ENCODE measurements around the gene SYT15B.
"Not testable (repeated sequence)": the region's sequence is repeated elsewhere in the genome, so short reads cannot be mapped to it uniquely, and the experiment has no call there.

DNA sequence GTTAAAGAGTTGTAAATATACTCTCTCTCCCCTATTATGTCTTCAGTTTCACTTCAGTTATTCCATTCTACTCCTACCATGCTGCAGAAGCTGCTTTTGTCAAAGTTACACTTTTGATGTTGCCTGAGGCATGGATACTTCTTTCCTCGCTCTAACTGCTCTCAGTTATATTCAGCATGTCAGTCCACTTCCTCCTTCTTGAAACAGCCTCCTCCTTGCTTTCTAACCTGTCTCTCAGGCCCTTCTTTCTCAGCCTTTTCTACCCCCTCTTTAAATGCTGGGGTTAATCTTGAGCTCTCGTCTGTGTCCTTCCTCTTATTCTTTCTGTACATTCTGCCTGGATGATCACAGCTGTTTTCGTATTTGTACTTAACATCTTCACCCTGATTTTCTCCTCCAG, 40.0 kb downstream of the SYT15B start:
- TF ChIP-seq, protein P1, sequence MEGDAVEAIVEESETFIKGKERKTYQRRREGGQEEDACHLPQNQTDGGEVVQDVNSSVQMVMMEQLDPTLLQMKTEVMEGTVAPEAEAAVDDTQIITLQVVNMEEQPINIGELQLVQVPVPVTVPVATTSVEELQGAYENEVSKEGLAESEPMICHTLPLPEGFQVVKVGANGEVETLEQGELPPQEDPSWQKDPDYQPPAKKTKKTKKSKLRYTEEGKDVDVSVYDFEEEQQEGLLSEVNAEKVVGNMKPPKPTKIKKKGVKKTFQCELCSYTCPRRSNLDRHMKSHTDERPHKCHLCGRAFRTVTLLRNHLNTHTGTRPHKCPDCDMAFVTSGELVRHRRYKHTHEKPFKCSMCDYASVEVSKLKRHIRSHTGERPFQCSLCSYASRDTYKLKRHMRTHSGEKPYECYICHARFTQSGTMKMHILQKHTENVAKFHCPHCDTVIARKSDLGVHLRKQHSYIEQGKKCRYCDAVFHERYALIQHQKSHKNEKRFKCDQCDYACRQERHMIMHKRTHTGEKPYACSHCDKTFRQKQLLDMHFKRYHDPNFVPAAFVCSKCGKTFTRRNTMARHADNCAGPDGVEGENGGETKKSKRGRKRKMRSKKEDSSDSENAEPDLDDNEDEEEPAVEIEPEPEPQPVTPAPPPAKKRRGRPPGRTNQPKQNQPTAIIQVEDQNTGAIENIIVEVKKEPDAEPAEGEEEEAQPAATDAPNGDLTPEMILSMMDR (IDR thresholded peaks at IDR 0.05), result not testable (repeated sequence)
- not testable (repeated sequence) for TF ChIP-seq POLR2A (IDR thresholded peaks at IDR 0.05)
